Activated CD4-positive, alpha-beta T cell treated with anti-CD3 and anti-CD28 coated beads for 24 hours (primary cell): ENCODE measurements around the gene ABHD3.
"Not testable (repeated sequence)": the region's sequence is repeated elsewhere in the genome, so short reads cannot be mapped to it uniquely, and the experiment has no call there.

Experiments used
- DNase-seq, 2 donors: peaks; one replicate each; pipeline ENCODE4 v3.0.0-alpha.2; 2020; ENCODE audit warnings: low read depth in 2 of 2

The ABHD3 gene

GRCh38 chr18:21653361-21653760 is 51.2 kb downstream of the ABHD3 start:
- DNase-seq = no peak

GRCh38 chr18:21652073-21652472 is 52.5 kb downstream of the ABHD3 start:
- DNase-seq = no peak

- DNase-seq = no peak
Measured at GRCh38 chr18:21650311-21650710, 54.3 kb downstream of the ABHD3 start.

GRCh38 chr18:21640375-21640774 is 64.2 kb downstream of the ABHD3 start:
- not testable (repeated sequence) for DNase-seq

GRCh38 chr18:21638822-21639221 is 65.8 kb downstream of the ABHD3 start:
- DNase-seq = no peak

- no peak for DNase-seq
Measured at GRCh38 chr18:21636769-21637168, 67.8 kb downstream of the ABHD3 start.

GRCh38 chr18:21634588-21635199 is 69.9 kb downstream of the ABHD3 start:
- no peak for DNase-seq

- DNase-seq = no peak
Measured at GRCh38 chr18:21632393-21632792, 72.2 kb downstream of the ABHD3 start.

- no peak for DNase-seq
Measured at GRCh38 chr18:21629089-21629832, 75.3 kb downstream of the ABHD3 start.

- DNase-seq = not testable (repeated sequence)
Measured at GRCh38 chr18:21621640-21622039, 82.9 kb downstream of the ABHD3 start.

- peak; percentile 81 to 82 for DNase-seq
Measured at GRCh38 chr18:21612125-21613039, 92.2 kb downstream of the ABHD3 start, which contains the start of gene SNRPD1. SNRPD1 (plus strand) TSS chr18:21612314; CDS start chr18:21612430, 116 bp downstream.

GRCh38 chr18:21611401-21612124 is 93.0 kb downstream of the ABHD3 start:
- not testable (repeated sequence) for DNase-seq

- no peak for DNase-seq
Measured at GRCh38 chr18:21605213-21605612, 99.4 kb downstream of the ABHD3 start.

- DNase-seq = no peak
Measured at GRCh38 chr18:21604671-21605070, 99.9 kb downstream of the ABHD3 start.

- DNase-seq = no peak
Measured at GRCh38 chr18:21602299-21602587, 102.3 kb downstream of the ABHD3 start.
